HepG2 (cell line): ENCODE results near the gene ZCCHC3. TPM values are rescaled to one million over a fixed set of nuclear protein-coding genes. Genes with fewer than 3 reads are reported as not detected.

Experiments
- FOXK2 ChIP-seq: fragments of 450-650 bp; IDR thresholded peaks from 2 replicates; pipeline ENCODE4 v1.6.1; 2016
- FOXO1 ChIP-seq: sonication (generic); formaldehyde crosslinking; IDR thresholded peaks from 2 replicates; pipeline ENCODE4 v1.4.0; 2020; ENCODE audit warnings: missing genetic modification reagents
- FOXO4 ChIP-seq: sonication (generic); formaldehyde crosslinking; conservative IDR thresholded peaks from 2 replicates; pipeline ENCODE4 v1.8.1; 2023; ENCODE audit warnings: missing genetic modification reagents
- JUN ChIP-seq: sonication (generic); formaldehyde crosslinking; IDR thresholded peaks from 2 replicates; pipeline ENCODE4 v1.4.0; 2020; ENCODE audit warnings: mild to moderate bottlenecking, missing genetic modification reagents
- MAFK ChIP-seq, 2 experiments: IDR thresholded peaks in 1 of 2; conservative IDR thresholded peaks in 1 of 2; 2 replicates each; pipeline ENCODE4 v1.6.1; 2011; ENCODE audit warnings: improper control_type of control experiment in 2 of 2, low read length in 2 of 2
- MYC ChIP-seq: sonication (generic); formaldehyde crosslinking; IDR thresholded peaks from 2 replicates; pipeline ENCODE4 v1.9.0; 2021; ENCODE audit warnings: missing genetic modification reagents, borderline replicate concordance
- RFX1 ChIP-seq: fragments of 450-650 bp; IDR thresholded peaks from 2 replicates; pipeline ENCODE4 v1.6.1; 2017
- SMARCC2 ChIP-seq: fragments of 450-650 bp; IDR thresholded peaks from 2 replicates; pipeline ENCODE4 v1.6.1; 2017; ENCODE audit warnings: antibody characterized with exemption, mild to moderate bottlenecking
- TBL1XR1 ChIP-seq: fragments of 150-350 bp; IDR thresholded peaks from 2 replicates; pipeline ENCODE4 v1.6.1; 2014; ENCODE audit warnings: borderline replicate concordance, low read length; ENCODE audit not compliant: partially characterized antibody
- TCF7 ChIP-seq: sonication (generic); IDR thresholded peaks from 2 replicates; pipeline ENCODE4 v1.6.1; 2016; ENCODE audit warnings: antibody characterized with exemption, low read depth
- ZC3H13 ChIP-seq: sonication (generic); formaldehyde crosslinking; IDR thresholded peaks from 2 replicates; pipeline ENCODE4 v1.8.1; 2023; ENCODE audit warnings: mild to moderate bottlenecking, missing genetic modification reagents, moderate library complexity
- ZNF138 ChIP-seq: sonication (generic); formaldehyde crosslinking; IDR thresholded peaks from 2 replicates; pipeline ENCODE4 v1.5.0; 2020; ENCODE audit warnings: mild to moderate bottlenecking, low read depth, missing genetic modification reagents
- ZNF235 ChIP-seq: sonication (generic); formaldehyde crosslinking; IDR thresholded peaks from 2 replicates; pipeline ENCODE4 v1.8.1; 2023; ENCODE audit warnings: mild to moderate bottlenecking, missing genetic modification reagents, borderline replicate concordance
- ZNF3 ChIP-seq: IDR thresholded peaks from 2 replicates; pipeline ENCODE4 v1.7.0; 2017; ENCODE audit warnings: inconsistent platforms
- ZNF337 ChIP-seq: sonication (generic); formaldehyde crosslinking; IDR thresholded peaks from 2 replicates; pipeline ENCODE4 v1.5.1; 2020; ENCODE audit warnings: missing genetic modification reagents, low read depth, mild to moderate bottlenecking, borderline replicate concordance
- ZNF362 ChIP-seq: sonication (generic); formaldehyde crosslinking; IDR thresholded peaks from 2 replicates; pipeline ENCODE4 v1.4.0; 2020; ENCODE audit warnings: missing genetic modification reagents, mild to moderate bottlenecking, borderline replicate concordance
- ZNF383 ChIP-seq: sonication (generic); formaldehyde crosslinking; IDR thresholded peaks from 2 replicates; pipeline ENCODE4 v1.4.0; 2020; ENCODE audit warnings: missing genetic modification reagents, mild to moderate bottlenecking, borderline replicate concordance
- ZNF44 ChIP-seq: sonication (generic); formaldehyde crosslinking; IDR thresholded peaks from 2 replicates; pipeline ENCODE4 v1.5.1; 2020; ENCODE audit warnings: mild to moderate bottlenecking, missing genetic modification reagents
- ZNF567 ChIP-seq: sonication (generic); formaldehyde crosslinking; IDR thresholded peaks from 2 replicates; pipeline ENCODE4 v1.8.1; 2023; ENCODE audit warnings: mild to moderate bottlenecking, missing genetic modification reagents, borderline replicate concordance
- ZNF652 ChIP-seq: IDR thresholded peaks from 2 replicates; pipeline ENCODE4 v1.6.1; 2016; ENCODE audit warnings: low read depth, borderline replicate concordance
- ZNF670 ChIP-seq: sonication (generic); formaldehyde crosslinking; IDR thresholded peaks from 2 replicates; pipeline ENCODE4 v1.8.0; 2022; ENCODE audit warnings: mild to moderate bottlenecking, missing genetic modification reagents, borderline replicate concordance
- ZNF704 ChIP-seq: sonication (generic); formaldehyde crosslinking; IDR thresholded peaks from 2 replicates; pipeline ENCODE4 v1.8.1; 2023; ENCODE audit warnings: mild to moderate bottlenecking, inconsistent platforms, moderate library complexity, missing genetic modification reagents, borderline replicate concordance
- polyA plus RNA-seq, 8 experiments: library from polyadenylated mRNA; depleted of rRNA in 3 of 8; stranded (reverse) in 7 of 8; unstranded in 1 of 8; fragments of >200 nt; fragmentation: Illumina TruSeq in 4 of 8; extraction: Trizol in 4 of 8; gene quantifications; 2 replicates each; pipeline versions ENCODE4 v1.2.1 to v1.2.3, GENCODE V29; 2011 to 2016; ENCODE audit warnings: low read depth in 4 of 8, missing spikeins in 1 of 8, mixed read lengths in 1 of 8; ENCODE audit not compliant: insufficient read depth in 1 of 8
- total RNA-seq, 5 experiments: library from RNA; depleted of rRNA; stranded (reverse); fragments of >200 nt; fragmentation: Illumina TruSeq; extraction: Trizol; gene quantifications; 2 replicates each; pipeline ENCODE4 v1.2.3, GENCODE V29; 2016; ENCODE audit warnings: low read depth in 1 of 5
- TF ChIP-seq, protein P1 (sequence below): sonication (generic); formaldehyde crosslinking; IDR thresholded peaks from 2 replicates; pipeline ENCODE4 v1.8.0; 2022; ENCODE audit warnings: mild to moderate bottlenecking, missing genetic modification reagents, moderate library complexity
- TF ChIP-seq, protein P2 (sequence below): sonication (generic); formaldehyde crosslinking; IDR thresholded peaks from 2 replicates; pipeline ENCODE4 v1.5.0; 2020; ENCODE audit warnings: missing genetic modification reagents, mild to moderate bottlenecking, borderline replicate concordance

Gene ZCCHC3
- total and polyA plus RNA-seq, 2 of the 13 experiments (the other 11 are each of a cell fraction or from before 2014, with no cell fraction given), result 46.6 to 63.0 TPM

- TF ChIP-seq FOXK2 (no peak), MYC (CRISPR knock-in tag) (no peak), ZNF652 (CRISPR knock-in tag) (no peak), ZNF337 (CRISPR knock-in tag) (no peak), FOXO1 (CRISPR knock-in tag) (no peak), ZNF235 (CRISPR knock-in tag) (no peak), ZNF567 (CRISPR knock-in tag) (no peak), ZNF138 (0 out of 2 replicates have a peak, but pooled peaks have one; percentile 13), JUN (no peak), ZNF3 (no peak), ZNF362 (no peak), ZNF44 (CRISPR knock-in tag) (no peak), ZNF670 (CRISPR knock-in tag) (no peak), ZNF383 (no peak), TCF7 (no peak), ZNF704 (CRISPR knock-in tag) (no peak), TBL1XR1 (no peak), RFX1 (no peak), MAFK (conservative IDR thresholded peaks at IDR 0.05 in 1 of 2, IDR thresholded peaks at IDR 0.05 in 1 of 2; ENCODE audit: low read length in 2 of 2) (no peak), SMARCC2 (no peak), FOXO4 (CRISPR knock-in tag) (0 out of 2 replicates have a peak, but pooled peaks have one; percentile 83), ZC3H13 (CRISPR knock-in tag) (peak; percentile 84; the same call in 1 of the 2 replicates)
- TF ChIP-seq, protein P1, sequence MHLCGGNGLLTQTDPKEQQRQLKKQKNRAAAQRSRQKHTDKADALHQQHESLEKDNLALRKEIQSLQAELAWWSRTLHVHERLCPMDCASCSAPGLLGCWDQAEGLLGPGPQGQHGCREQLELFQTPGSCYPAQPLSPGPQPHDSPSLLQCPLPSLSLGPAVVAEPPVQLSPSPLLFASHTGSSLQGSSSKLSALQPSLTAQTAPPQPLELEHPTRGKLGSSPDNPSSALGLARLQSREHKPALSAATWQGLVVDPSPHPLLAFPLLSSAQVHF (CRISPR knock-in tag), result no peak
- TF ChIP-seq, protein P2, sequence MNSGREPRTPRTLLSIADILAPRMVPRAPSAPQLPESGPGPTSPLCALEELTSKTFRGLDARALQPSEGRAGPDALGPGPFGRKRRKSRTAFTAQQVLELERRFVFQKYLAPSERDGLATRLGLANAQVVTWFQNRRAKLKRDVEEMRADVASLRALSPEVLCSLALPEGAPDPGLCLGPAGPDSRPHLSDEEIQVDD (CRISPR knock-in tag), result 0 out of 2 replicates have a peak, but pooled peaks have one; percentile 31
Observed at GRCh38 chr20:328027-328974, 30.9 kb downstream of the ZCCHC3 start (continued).
